Measurements from ENCODE around the gene FZD4.

- TF ChIP-seq POLR2A (IDR thresholded peaks at IDR 0.05), result no peak
- TF ChIP-seq CTCF (IDR thresholded peaks at IDR 0.05), result no peak
- no peak for TF ChIP-seq POLR2AphosphoS5 (IDR thresholded peaks at IDR 0.05; ENCODE audit: insufficient read depth in 1 of 2, low read depth in 1 of 2)
Measured at GRCh38 chr11:86949995-86950660, 5.1 kb downstream of the FZD4 start.
